ENCODE results near the gene DCX.

GRCh38 chrX:111259559-111259958 is 152.4 kb downstream of the DCX start:
- TF ChIP-seq CTCF (IDR thresholded peaks at IDR 0.05) (no peak), EP300 (IDR thresholded peaks at IDR 0.05; ENCODE audit: low read depth) (no peak), POLR2AphosphoS5 (IDR thresholded peaks at IDR 0.05) (no peak), POLR2A (IDR thresholded peaks at IDR 0.05) (no peak)
